Activated naive CD8-positive, alpha-beta T cell treated with anti-CD3 and anti-CD28 coated beads, Interleukin-2, amount 50 U/mL, for 16 hours (primary cell): Measurements from ENCODE around the gene DTD1.

Source experiments
- DNase-seq: peaks from one replicate; pipeline ENCODE4 v3.0.0-alpha.2; 2020; ENCODE audit warnings: low read depth, low spot score

Gene DTD1

DNA sequence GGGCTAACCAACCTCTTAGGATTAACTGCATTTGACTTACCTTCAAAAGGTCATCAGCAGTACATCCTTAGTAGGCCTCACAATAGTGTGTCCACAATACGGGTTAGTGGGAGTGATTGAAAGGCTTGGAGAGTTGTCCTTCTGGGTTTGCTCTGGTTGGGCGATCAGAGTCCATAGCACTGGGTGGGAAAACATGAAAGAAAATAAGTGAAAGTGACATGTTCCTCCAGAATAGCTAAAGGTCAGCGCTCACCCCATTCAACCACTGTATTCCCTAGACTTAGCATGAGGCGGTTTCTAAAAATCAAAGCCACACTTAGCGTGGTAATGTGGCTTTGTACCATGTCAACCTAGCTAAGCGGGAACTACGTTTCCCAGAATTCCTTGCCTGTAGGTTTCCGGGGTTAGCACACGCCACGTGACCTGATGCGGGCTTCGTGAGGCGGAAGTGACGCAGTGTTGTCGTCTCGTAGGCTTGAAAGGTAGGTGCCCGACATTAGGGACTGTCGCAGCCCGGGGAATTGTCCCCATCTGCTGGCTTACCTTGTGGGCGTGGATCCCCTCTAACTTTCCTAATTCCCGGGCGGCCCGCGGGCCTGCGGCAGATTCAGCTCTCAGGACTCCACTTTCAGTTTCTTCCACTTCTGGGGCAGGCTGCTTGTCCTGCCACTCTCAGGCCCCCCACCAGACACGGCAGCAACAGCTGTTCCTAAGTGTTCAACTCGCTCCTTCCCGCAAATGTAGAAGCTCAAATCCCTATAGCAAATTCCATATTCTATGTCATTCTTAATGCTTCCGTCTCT, 206.0 kb downstream of the DTD1 start:
- peak; percentile 67 for DNase-seq

DNA sequence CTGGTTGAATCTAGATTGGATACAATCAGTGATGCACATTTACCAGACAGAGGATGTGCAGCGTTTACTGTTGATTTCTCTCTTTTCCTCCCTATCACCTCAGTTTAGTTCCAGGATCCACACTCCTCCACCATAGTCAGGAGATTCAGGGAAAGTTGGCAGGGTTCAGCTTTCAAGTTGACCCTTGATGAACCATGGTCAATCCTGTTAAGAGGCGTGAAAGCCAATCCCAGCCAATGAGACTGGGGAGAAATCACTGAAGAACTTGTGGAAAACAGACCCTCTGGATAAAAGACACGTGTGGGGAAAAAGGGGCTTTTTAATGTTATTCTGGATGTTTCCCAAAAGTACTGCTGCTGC, 206.6 kb downstream of the DTD1 start:
- DNase-seq: no peak

DNA sequence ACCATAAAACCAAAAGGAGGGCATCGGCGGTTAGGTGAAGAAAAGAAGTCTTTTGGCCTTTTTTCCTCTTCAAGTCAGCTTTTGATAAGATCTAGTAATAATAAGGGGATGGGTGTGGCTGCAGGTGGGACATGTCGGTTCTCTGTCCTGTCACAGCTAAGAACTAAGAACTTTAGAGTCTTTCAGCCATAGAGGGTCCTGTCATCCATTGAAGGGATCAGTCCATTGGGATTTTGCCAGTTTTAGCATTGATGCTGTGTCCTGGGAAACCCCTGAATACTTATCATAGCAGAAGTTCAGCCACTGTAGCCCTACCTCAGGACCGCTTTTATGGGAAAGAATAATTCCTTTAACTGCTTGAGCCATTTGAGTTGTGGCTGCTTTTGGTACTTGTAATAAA, 207.5 kb downstream of the DTD1 start:
- DNase-seq: no peak

DNA sequence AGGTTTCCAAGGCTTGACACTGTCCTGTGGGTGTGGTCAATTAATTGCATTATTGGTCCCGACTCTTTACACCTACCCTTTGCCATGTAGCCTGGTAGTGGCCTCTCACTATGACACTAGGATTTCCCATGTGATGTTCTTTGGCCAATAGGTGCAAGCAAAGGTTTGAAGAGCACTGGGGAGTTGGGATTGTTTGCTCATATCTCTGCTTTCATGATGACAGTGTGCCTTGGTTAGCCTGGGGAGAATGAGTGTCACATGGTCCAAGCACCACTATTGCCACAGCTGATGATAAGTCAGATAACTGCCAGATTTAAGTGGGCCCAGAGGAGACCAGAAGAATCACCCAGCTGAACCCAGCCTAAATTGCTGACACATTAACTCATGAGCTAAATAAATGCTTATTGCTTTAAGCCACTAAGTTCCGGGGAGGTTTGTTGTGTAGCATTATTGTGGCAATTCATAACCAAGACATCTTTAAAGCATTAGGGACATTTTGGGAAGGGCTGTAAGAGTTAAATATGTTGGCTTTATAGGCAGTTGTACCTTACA, 208.5 kb downstream of the DTD1 start:
- DNase-seq: no peak

DNA sequence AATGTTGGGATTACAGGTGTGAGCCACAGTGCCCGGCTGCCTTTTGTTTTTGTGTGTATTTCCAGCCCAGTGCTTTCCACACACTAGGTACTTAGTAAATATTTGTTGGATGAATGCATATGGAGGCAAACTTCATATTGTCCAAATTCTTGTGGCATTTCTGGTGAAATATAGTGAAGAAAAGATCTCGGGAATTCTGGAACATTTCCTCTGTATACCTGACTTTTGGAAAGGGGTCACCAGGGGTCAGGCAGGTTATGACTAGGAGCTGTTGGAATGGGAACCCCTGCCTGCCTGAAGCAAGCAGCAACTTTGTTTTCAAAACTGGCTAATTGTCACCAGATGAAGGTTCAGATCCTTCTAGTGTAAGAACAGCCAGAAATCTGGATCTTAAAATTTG, 213.7 kb downstream of the DTD1 start:
- no peak for DNase-seq

DNA sequence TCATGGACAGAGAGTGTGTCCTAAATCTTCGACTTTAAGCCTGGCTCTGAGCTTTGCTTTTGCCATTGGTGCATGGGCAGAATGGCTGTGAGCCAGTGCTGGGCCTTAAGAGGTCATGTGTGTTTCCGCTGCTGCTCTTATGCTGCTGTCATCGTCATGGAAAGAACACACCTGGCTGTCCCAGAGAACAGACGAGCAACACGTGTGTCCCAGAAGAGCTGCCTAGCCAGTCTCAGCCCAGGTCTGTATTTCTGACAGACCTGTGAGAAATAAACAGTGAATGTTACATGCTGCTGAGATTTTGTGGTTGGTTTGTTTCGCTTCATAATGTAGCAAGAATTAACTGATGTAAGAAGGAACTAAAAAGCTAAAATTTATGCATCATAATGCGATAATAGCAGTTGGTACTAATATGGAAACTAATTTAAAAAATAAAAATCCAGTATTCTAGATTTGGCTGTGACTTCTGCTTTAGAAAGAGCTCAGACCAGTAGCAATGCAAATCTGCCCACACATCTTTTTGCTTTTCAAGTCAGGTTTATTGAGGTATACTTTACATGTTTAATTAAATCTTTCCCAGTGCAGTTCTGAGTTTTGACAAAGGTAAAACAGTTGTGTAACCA, 214.3 kb downstream of the DTD1 start:
- no peak for DNase-seq

DNA sequence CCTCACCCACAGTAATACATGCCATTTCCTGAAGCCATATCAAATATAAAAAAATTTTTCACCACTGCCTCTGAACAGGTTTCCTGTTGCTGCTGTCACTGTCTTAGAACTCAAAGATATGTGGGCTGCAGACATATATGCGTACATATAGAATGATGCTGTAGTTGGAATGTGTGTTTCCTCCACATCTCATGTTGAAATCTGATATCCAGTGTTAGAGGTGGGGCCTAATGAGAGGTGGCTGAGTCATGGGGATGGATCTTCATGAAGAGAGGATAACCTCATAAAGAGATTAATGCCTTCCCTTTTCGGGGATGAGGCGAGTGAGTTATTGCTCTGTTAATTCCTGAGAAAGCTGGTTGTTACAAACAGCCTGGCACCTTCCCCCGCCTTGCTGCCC, 218.0 kb downstream of the DTD1 start:
- no peak for DNase-seq

DNA sequence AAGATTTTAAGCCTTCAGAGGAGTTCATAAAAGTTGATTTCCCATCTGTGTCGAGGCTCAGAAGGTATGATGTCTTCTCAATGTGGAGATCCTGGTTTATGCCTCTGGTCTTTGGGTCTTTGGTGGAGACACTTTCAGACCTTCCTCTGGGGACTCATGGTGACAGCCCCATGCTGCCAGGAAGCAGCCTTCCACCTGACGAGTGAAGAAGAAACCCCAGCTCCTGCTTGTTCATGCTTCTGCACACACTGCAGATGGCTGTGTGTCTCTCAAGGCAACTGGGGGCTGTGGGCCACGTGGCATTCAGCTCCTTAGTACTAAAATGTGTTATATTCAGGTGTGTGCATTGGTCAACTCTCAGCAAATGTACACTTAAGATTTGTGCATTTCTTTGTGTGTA, 220.9 kb downstream of the DTD1 start:
- DNase-seq: no peak

DNA sequence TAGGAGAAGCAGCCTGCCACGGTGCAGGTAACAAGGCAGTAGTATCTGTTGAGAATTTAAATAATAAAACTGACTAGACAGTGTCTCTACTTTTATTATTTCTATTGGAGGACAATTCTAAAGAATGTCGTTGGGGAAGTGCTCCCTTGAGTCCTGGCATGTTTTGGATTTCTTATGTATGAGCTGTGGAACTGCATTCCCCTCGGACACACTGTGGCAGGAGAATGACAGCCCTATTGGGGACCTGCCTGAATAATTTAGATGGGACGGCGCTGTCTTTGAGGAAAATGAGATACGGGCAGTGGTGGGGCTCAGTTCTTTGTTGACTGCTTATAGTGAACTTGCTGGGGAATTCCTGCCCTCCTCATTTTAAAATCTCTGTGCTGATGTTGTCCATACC, 223.3 kb downstream of the DTD1 start:
- DNase-seq: no peak

DNA sequence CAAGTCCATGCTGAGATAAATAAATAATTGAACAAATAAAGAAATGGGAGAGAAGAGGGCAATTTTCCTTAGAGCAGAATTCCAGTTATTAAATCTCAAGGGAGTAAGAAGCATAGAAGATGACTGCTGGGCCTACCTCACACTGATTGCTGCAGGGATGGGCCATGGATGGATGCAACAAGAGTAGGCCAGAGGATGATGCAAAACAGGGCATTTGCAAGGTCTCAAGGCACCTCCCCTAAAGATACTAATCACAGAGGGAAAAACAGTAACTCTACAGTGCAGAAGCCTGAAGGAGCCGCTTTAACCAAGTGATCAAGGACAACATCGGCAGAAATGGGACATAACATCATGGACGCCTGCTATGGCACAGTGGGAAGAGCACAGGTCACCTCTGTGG, 224.1 kb downstream of the DTD1 start:
- DNase-seq: no peak

DNA sequence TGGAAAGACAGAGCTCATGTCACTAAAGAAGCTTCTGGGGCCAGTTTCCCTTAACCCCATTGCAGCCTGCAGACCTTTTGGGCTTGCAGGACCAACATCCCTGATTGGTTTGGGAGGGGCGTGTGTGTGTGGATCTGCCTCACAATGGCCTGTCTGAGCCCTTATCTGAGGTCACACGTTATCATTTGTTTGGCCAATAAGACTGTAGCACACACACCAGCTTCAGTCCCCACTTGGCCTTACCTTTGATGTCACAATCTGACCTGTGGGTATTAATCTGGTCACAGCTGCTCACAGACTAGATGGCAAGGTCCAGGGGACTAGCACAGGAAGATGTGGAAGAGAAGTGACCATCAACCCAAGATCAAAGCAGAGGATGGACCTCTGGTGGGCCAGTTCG, 225.6 kb downstream of the DTD1 start, which contains the start of gene SCP2D1:
Gene SCP2D1, plus strand, starts transcription at position 301 of the 400 bp plus-strand sequence. Its CDS starts 33 bp downstream, at position 334.
- no peak for DNase-seq

DNA sequence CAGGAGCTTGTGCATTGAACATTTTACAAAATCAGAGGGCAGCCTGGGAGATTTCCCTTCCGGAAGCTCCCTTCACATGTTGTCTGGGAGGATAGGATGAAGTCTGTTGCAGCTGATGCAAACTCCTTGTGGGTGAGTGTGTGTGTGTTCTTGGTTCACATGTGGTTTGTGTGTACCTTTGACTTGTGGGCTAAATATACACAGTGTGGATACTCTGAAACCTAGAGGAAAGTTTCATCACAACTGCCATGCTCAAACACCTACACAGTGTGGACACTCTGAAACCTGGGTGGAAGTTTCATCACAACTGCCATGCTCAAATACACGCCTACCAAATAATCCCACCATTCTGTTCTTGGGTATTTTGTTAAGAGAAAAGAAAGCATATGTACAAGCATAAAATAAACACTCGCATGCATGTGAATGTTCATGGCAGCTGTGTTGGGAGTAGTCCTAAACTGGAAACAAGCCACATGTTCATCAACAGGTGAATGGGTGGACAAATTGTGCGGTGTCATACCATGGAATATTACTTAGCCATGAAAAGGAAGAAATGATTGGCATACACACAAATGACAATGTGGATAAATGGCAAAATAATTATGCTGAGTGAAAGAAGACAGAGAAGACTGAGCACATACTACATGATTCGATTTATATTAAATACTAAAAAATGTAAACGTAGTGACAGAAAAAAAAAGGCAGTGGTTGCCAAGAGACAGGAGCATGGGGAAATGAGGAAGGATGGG, 227.5 kb downstream of the DTD1 start:
- no peak for DNase-seq
